H9 (cell line): ENCODE results near the gene HRH1. TPM values are rescaled to one million over a fixed set of nuclear protein-coding genes. Genes with fewer than 3 reads are reported as not detected.

Experiments
- DNase-seq: peaks from one replicate; pipeline ENCODE4 v3.0.0-alpha.2; 2017
- H2AFZ ChIP-seq: one replicate; pipeline ENCODE4 v1.6.1; 2013; ENCODE audit warnings: mild to moderate bottlenecking, low read length, control low read depth, moderate library complexity
- H2AK5ac ChIP-seq: 2 replicates; pipeline ENCODE4 v1.6.1; 2013; ENCODE audit warnings: low read length, control low read depth, mixed read lengths; ENCODE audit not compliant: insufficient read length
- H2BK120ac ChIP-seq: one replicate; pipeline ENCODE4 v1.6.1; 2013; ENCODE audit warnings: low read depth, mild to moderate bottlenecking, low read length, control low read depth, inconsistent platforms; ENCODE audit not compliant: poor library complexity, severe bottlenecking
- H2BK12ac ChIP-seq: 2 replicates; pipeline ENCODE4 v1.6.1; 2013; ENCODE audit warnings: low read length, control low read depth, mixed read lengths, low read depth; ENCODE audit not compliant: insufficient read length
- H2BK15ac ChIP-seq: 2 replicates; pipeline ENCODE4 v1.6.1; 2013; ENCODE audit warnings: low read depth, low read length, control low read depth
- H2BK20ac ChIP-seq: one replicate; pipeline ENCODE4 v1.6.1; 2013; ENCODE audit warnings: low read depth, mild to moderate bottlenecking, low read length, control low read depth, inconsistent platforms; ENCODE audit not compliant: poor library complexity, severe bottlenecking
- H2BK5ac ChIP-seq: 2 replicates; pipeline ENCODE4 v1.6.1; 2013; ENCODE audit warnings: low read length, control low read depth, mixed read lengths; ENCODE audit not compliant: insufficient read length
- H3K14ac ChIP-seq: 2 replicates; pipeline ENCODE4 v1.6.1; 2013; ENCODE audit warnings: low read length, control low read depth; ENCODE audit not compliant: insufficient read depth
- H3K18ac ChIP-seq: 2 replicates; pipeline ENCODE4 v1.6.1; 2013; ENCODE audit warnings: low read depth, mild to moderate bottlenecking, mixed read lengths, low read length, control low read depth; ENCODE audit not compliant: insufficient read length
- H3K23ac ChIP-seq: 2 replicates; pipeline ENCODE4 v1.6.1; 2013; ENCODE audit warnings: low read length, control low read depth, mixed read lengths, low read depth; ENCODE audit not compliant: insufficient read length
- H3K23me2 ChIP-seq: 2 replicates; pipeline ENCODE4 v1.6.1; 2013; ENCODE audit warnings: low read depth, mild to moderate bottlenecking, mixed read lengths, low read length, control low read depth; ENCODE audit not compliant: insufficient read length, poor library complexity, severe bottlenecking
- H3K27ac ChIP-seq: 2 replicates; pipeline ENCODE4 v1.5.1; 2013; ENCODE audit warnings: low read length, control low read depth, mixed read lengths, low read depth; ENCODE audit not compliant: insufficient read length
- H3K27me3 ChIP-seq: 2 replicates; pipeline ENCODE4 v1.6.1; 2013; ENCODE audit warnings: low read length, control low read depth, inconsistent platforms; ENCODE audit not compliant: insufficient read depth
- H3K4ac ChIP-seq: 2 replicates; pipeline ENCODE4 v1.6.1; 2013; ENCODE audit warnings: low read depth, mild to moderate bottlenecking, control low read depth, inconsistent platforms, low read length, moderate library complexity
- H3K4me1 ChIP-seq: 2 replicates; pipeline ENCODE4 v1.6.1; 2013; ENCODE audit warnings: low read length, control low read depth, inconsistent platforms; ENCODE audit not compliant: insufficient read depth
- H3K4me2 ChIP-seq: 2 replicates; pipeline ENCODE4 v1.6.1; 2013; ENCODE audit warnings: low read length, control low read depth, mixed read lengths; ENCODE audit not compliant: insufficient read length, insufficient read depth
- H3K56ac ChIP-seq: 2 replicates; pipeline ENCODE4 v1.6.1; 2013; ENCODE audit warnings: low read depth, mild to moderate bottlenecking, mixed read lengths, low read length, control low read depth; ENCODE audit not compliant: insufficient read length
- H3K79me1 ChIP-seq: 2 replicates; pipeline ENCODE4 v1.6.1; 2013; ENCODE audit warnings: low read depth, mild to moderate bottlenecking, moderate library complexity, low read length, control low read depth, inconsistent platforms; ENCODE audit not compliant: insufficient read depth, poor library complexity, severe bottlenecking
- H3K79me2 ChIP-seq: 2 replicates; pipeline ENCODE4 v1.6.1; 2013; ENCODE audit warnings: low read length, control low read depth, inconsistent platforms; ENCODE audit not compliant: insufficient read depth
- H3K9ac ChIP-seq: 2 replicates; pipeline ENCODE4 v1.6.1; 2013; ENCODE audit warnings: low read length, control low read depth, mixed read lengths; ENCODE audit not compliant: insufficient read length; ENCODE audit errors: extremely low read depth
- H3K9me3 ChIP-seq: one replicate; pipeline ENCODE4 v1.6.1; 2013; ENCODE audit warnings: low read depth, low read length, inconsistent platforms; ENCODE audit not compliant: control insufficient read depth
- H3T11ph ChIP-seq: one replicate; pipeline ENCODE4 v1.6.1; 2013; ENCODE audit warnings: mild to moderate bottlenecking, low read length, control low read depth, inconsistent platforms
- H4K20me1 ChIP-seq: one replicate; pipeline ENCODE4 v1.6.1; 2013; ENCODE audit not compliant: control insufficient read depth, insufficient read length, insufficient read depth
- H4K5ac ChIP-seq: 2 replicates; pipeline ENCODE4 v1.6.1; 2013; ENCODE audit warnings: low read depth, mild to moderate bottlenecking, mixed read lengths, low read length, control low read depth; ENCODE audit not compliant: insufficient read length
- H4K8ac ChIP-seq: replicated peaks from 2 replicates; pipeline ENCODE4 v1.6.1; 2013; ENCODE audit warnings: low read length, control low read depth, mixed read lengths, low read depth; ENCODE audit not compliant: insufficient read length
- H4K91ac ChIP-seq: 2 replicates; pipeline ENCODE4 v1.6.1; 2013; ENCODE audit warnings: low read depth, mild to moderate bottlenecking, moderate library complexity, mixed read lengths, low read length, control low read depth; ENCODE audit not compliant: insufficient read length
- H3K27ac Mint-ChIP-seq, 3 experiments: 2 replicates in 2 of 3; 3 replicates in 1 of 3; pipeline ENCODE4 v1.8.0; 2020 to 2021; ENCODE audit warnings: mixed read lengths in 3 of 3, mild to moderate bottlenecking in 1 of 3, moderate library complexity in 1 of 3
- H3K27me3 Mint-ChIP-seq: 2 replicates; pipeline ENCODE4 v1.8.0; 2021; ENCODE audit warnings: low read depth, mild to moderate bottlenecking, moderate library complexity, mixed read lengths
- H3K36me3 Mint-ChIP-seq, 3 experiments: 2 replicates in 2 of 3; 3 replicates in 1 of 3; pipeline ENCODE4 v1.8.0; 2020 to 2021; ENCODE audit warnings: low read depth in 3 of 3, mixed read lengths in 3 of 3; ENCODE audit not compliant: insufficient read depth in 1 of 3
- H3K4me1 Mint-ChIP-seq, 2 experiments: 2 replicates each; pipeline ENCODE4 v1.8.0; 2020; ENCODE audit warnings: mixed read lengths in 2 of 2
- H3K4me3 Mint-ChIP-seq, 2 experiments: 2 replicates in 1 of 2; 3 replicates in 1 of 2; pipeline ENCODE4 v1.8.0; 2020 to 2021; ENCODE audit warnings: mild to moderate bottlenecking in 2 of 2, mixed read lengths in 2 of 2, moderate library complexity in 1 of 2
- H3K9me3 Mint-ChIP-seq, 2 experiments: 2 replicates in 1 of 2; 3 replicates in 1 of 2; pipeline ENCODE4 v1.8.0; 2020; ENCODE audit warnings: mild to moderate bottlenecking in 2 of 2, mixed read lengths in 2 of 2, moderate library complexity in 1 of 2
- CTCF ChIP-seq: fragments of 200-600 bp; sonication (generic); conservative IDR thresholded peaks from 3 replicates; pipeline ENCODE4 v1.8.0; 2021; ENCODE audit warnings: antibody characterized with exemption, mild to moderate bottlenecking
- WGBS: extraction: QIAGEN DNeasy Blood & Tissue Kit; methylation state at CpG from one replicate; pipeline ENCODE4 v1.1.7; 2013; ENCODE audit warnings: missing lambda C conversion rate, low lambda C conversion rate, mixed read lengths; ENCODE audit not compliant: insufficient read length; ENCODE audit errors: extremely low coverage; 5-methylcytosine and 5-hydroxymethylcytosine counted together
- total RNA-seq: library from RNA; stranded (reverse); gene quantifications from 2 replicates; pipeline ENCODE4 v1.2.1, GENCODE V29; 2021

The HRH1 gene
- total RNA-seq, 1 experiment from 2014 or later: 0.74 TPM

GRCh38 chr3:11307830-11308432 is 153.6 kb downstream of the HRH1 start:
- no peaks in the 10 kb centered on the region for H3K23me2 ChIP-seq
- no peak overlapping the region for H3K23ac ChIP-seq
- H4K8ac ChIP-seq: no peak overlapping the region
- no peak overlapping the region for H3T11ph ChIP-seq
- Mint-ChIP-seq H3K27me3 (no peaks in the 10 kb centered on the region), H3K4me3 (no peak overlapping the region), H3K4me1 (no peaks in the 10 kb centered on the region), H3K9me3 (no peaks in the 10 kb centered on the region), H3K36me3 (peaks cover 4 to 38% (median 21%) of the 10 kb centered on the region in 3 experiments; a peak in 6 of 7 replicates), H3K27ac (no peak overlapping the region)
- H4K20me1 ChIP-seq: no peaks in the 10 kb centered on the region
- H3K27me3 ChIP-seq: no peaks in the 10 kb centered on the region
- H2BK5ac ChIP-seq: no peak overlapping the region
- no peak overlapping the region for H3K4ac ChIP-seq
- H2BK15ac ChIP-seq: no peak overlapping the region
- H2BK20ac ChIP-seq: no peak overlapping the region
- no peak overlapping the region for H2BK12ac ChIP-seq
- H2AK5ac ChIP-seq: no peak overlapping the region
- no peaks in the 10 kb centered on the region for H3K79me2 ChIP-seq
- H3K4me1 ChIP-seq: no peaks in the 10 kb centered on the region
- H3K56ac ChIP-seq: no peak overlapping the region
- no peak overlapping the region for H3K14ac ChIP-seq
- no peaks in the 10 kb centered on the region for H3K9me3 ChIP-seq
- WGBS: no CpG with 5 or more reads among the region's 6 CpGs
- H2AFZ ChIP-seq: no peak overlapping the region
- no peak overlapping the region for H3K27ac ChIP-seq
- no peaks in the 10 kb centered on the region for H3K79me1 ChIP-seq
- no peak for TF ChIP-seq CTCF
- H3K9ac ChIP-seq: no peak overlapping the region
- DNase-seq: no peak
- H4K5ac ChIP-seq: no peak overlapping the region
- no peak overlapping the region for H4K91ac ChIP-seq
- no peak overlapping the region for H3K18ac ChIP-seq
- H2BK120ac ChIP-seq: no peak overlapping the region
- H3K4me2 ChIP-seq: no peak overlapping the region
